ENCODE data around the gene COL5A1. TPM values are rescaled to one million over a fixed set of nuclear protein-coding genes. Genes with fewer than 3 reads are reported as not detected.

Gene COL5A1
- total and polyA plus RNA-seq, 11 donors: 7.6 to 91.3 (median 13.4) TPM

- no peak for TF ChIP-seq CTCF (IDR thresholded peaks at IDR 0.05)
- no peak for TF ChIP-seq POLR2A (IDR thresholded peaks at IDR 0.05)
- DNase-seq (no peak), ATAC-seq (no peak)
- intact Hi-C loops (cut with DNase I): no loop called here
- WGBS, 4 donors: 89 to 94% (median 92%) methylated on average over 16 to 26 of the region's 26 CpGs
- Histone ChIP-seq H3K27ac (no peak overlapping the region), H3K4me1 (no peaks in the 10 kb centered on the region), H3K4me3 (no peak overlapping the region), H3K9me3 (no peaks in the 10 kb centered on the region), H3K27me3 (no peaks in the 10 kb centered on the region), H3K36me3 (peaks cover 0 to 68% (median 15%) of the 10 kb centered on the region in 9 donors)
These were observed 115.8 kb downstream of the COL5A1 start for GRCh38 chr9:134757216-134757975.

- no peaks in the 10 kb centered on the region for H3K4me1 ChIP-seq
- peaks cover 0 to 64% (median 15%) of the 10 kb centered on the region in 9 donors for H3K36me3 ChIP-seq
- no peaks in the 10 kb centered on the region for H3K9me3 ChIP-seq
- WGBS, 4 donors: 76 to 89% (median 85%) methylated on average over 9 of the region's 9 CpGs
- DNase-seq (no peak), ATAC-seq (no peak)
- no peaks in the 10 kb centered on the region for H3K27me3 ChIP-seq
- no peak overlapping the region for H3K27ac ChIP-seq
- H3K4me3 ChIP-seq: no peak overlapping the region
- intact Hi-C loops (cut with DNase I): no loop called here
- TF ChIP-seq POLR2A (IDR thresholded peaks at IDR 0.05) (no peak), CTCF (IDR thresholded peaks at IDR 0.05) (no peak)
These were observed 117.5 kb downstream of the COL5A1 start for GRCh38 chr9:134758949-134759607.

- peaks cover 0 to 63% (median 11%) of the 10 kb centered on the region in 9 donors for H3K36me3 ChIP-seq
- no peaks in the 10 kb centered on the region for H3K9me3 ChIP-seq
- ATAC-seq: no peak
- intact Hi-C loops (cut with DNase I): no loop called here
- no peak for DNase-seq
- TF ChIP-seq POLR2A (IDR thresholded peaks at IDR 0.05) (no peak), CTCF (IDR thresholded peaks at IDR 0.05) (no peak)
- no peak overlapping the region for H3K4me3 ChIP-seq
- no peaks in the 10 kb centered on the region for H3K4me1 ChIP-seq
- WGBS, 4 donors: 92 to 98% (median 96%) methylated on average over 8 of the region's 8 CpGs
- no peak overlapping the region for H3K27ac ChIP-seq
- no peaks in the 10 kb centered on the region for H3K27me3 ChIP-seq
These were observed 118.3 kb downstream of the COL5A1 start for GRCh38 chr9:134759913-134760312.

GRCh38 chr9:134760750-134761420, 119.3 kb downstream of the COL5A1 start:
- Histone ChIP-seq H3K27me3 (no peaks in the 10 kb centered on the region), H3K9me3 (no peaks in the 10 kb centered on the region), H3K27ac (no peak overlapping the region), H3K36me3 (peaks cover 0 to 65% (median 11%) of the 10 kb centered on the region in 9 donors), H3K4me1 (peaks cover 0 to 6% (median 0%) of the 10 kb centered on the region in 12 donors), H3K4me3 (no peak overlapping the region)
- ATAC-seq (no peak), DNase-seq (no peak)
- intact Hi-C loops (cut with DNase I): no loop called here
- 87 to 97% (median 96%) methylated on average over 18 of the region's 18 CpGs for whole genome bisulfite sequencing, 4 donors
- TF ChIP-seq POLR2A (IDR thresholded peaks at IDR 0.05) (no peak), CTCF (IDR thresholded peaks at IDR 0.05) (no peak)

Measured in heart left ventricle (tissue), 16 donors.